Spinal cord (tissue), 10 donors: ENCODE results near the gene USP10. TPM values are rescaled to one million over a fixed set of nuclear protein-coding genes. Genes with fewer than 3 reads are reported as not detected.
A peak's percentile ranks its signal among the peaks of the same experiment; 100 is the strongest.

Source experiments
- DNase-seq, 6 donors: peaks; one replicate each; pipeline versions ENCODE4 v3.0.0 to v3.0.0-alpha.2; 2013 to 2015; ENCODE audit warnings: low spot score in 6 of 6, low read depth in 4 of 6
- H3K27ac ChIP-seq: one replicate; pipeline ENCODE4 v1.5.1; 2013; ENCODE audit warnings: low read depth, low read length, control low read depth
- H3K27me3 ChIP-seq: one replicate; pipeline ENCODE4 v1.6.1; 2013; ENCODE audit warnings: low read length; ENCODE audit not compliant: control insufficient read depth, insufficient read depth
- H3K36me3 ChIP-seq: one replicate; pipeline ENCODE4 v1.6.1; 2013; ENCODE audit warnings: low read length; ENCODE audit not compliant: control insufficient read depth, insufficient read depth
- H3K4me1 ChIP-seq: one replicate; pipeline ENCODE4 v1.6.1; 2013; ENCODE audit warnings: low read length; ENCODE audit not compliant: control insufficient read depth, insufficient read depth
- H3K4me3 ChIP-seq: one replicate; pipeline ENCODE4 v1.5.1; 2013; ENCODE audit warnings: low read depth, low read length, control low read depth
- H3K9me3 ChIP-seq: one replicate; pipeline ENCODE4 v1.6.1; 2013; ENCODE audit warnings: low read length; ENCODE audit not compliant: control insufficient read depth, insufficient read depth
- WGBS: methylation state at CpG from one replicate; pipeline ENCODE4 v1.1.5; 2013; ENCODE audit warnings: missing lambda C conversion rate; ENCODE audit not compliant: insufficient coverage; 5-methylcytosine and 5-hydroxymethylcytosine counted together
- long read RNA-seq, 4 donors: transcript quantifications; one replicate each; lab custom pipeline, GENCODE V29; 2026
- polyA plus RNA-seq, 2 donors: library from polyadenylated mRNA; unstranded; fragments of 120-200 nt; gene quantifications; one replicate each; pipeline ENCODE4 v1.2.1, GENCODE V29; 2013; ENCODE audit not compliant: insufficient read length in 2 of 2
- total RNA-seq, 2 donors: library from RNA; depleted of rRNA in 1 of 2; stranded (reverse); fragments of 120-200 nt in 1 of 2; fragments of >200 nt in 1 of 2; gene quantifications; one replicate each; pipeline versions ENCODE4 v1.2.3 to v1.2.4, GENCODE V29; 2013 to 2014
- donor health status: healthy.

USP10 gene, protein sequence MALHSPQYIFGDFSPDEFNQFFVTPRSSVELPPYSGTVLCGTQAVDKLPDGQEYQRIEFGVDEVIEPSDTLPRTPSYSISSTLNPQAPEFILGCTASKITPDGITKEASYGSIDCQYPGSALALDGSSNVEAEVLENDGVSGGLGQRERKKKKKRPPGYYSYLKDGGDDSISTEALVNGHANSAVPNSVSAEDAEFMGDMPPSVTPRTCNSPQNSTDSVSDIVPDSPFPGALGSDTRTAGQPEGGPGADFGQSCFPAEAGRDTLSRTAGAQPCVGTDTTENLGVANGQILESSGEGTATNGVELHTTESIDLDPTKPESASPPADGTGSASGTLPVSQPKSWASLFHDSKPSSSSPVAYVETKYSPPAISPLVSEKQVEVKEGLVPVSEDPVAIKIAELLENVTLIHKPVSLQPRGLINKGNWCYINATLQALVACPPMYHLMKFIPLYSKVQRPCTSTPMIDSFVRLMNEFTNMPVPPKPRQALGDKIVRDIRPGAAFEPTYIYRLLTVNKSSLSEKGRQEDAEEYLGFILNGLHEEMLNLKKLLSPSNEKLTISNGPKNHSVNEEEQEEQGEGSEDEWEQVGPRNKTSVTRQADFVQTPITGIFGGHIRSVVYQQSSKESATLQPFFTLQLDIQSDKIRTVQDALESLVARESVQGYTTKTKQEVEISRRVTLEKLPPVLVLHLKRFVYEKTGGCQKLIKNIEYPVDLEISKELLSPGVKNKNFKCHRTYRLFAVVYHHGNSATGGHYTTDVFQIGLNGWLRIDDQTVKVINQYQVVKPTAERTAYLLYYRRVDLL
- total RNA-seq (10 to 100 TPM; 41.5 to 47.3 TPM), polyA plus RNA-seq (100 to 1,000 TPM in 1 of 2 donors, 10 to 100 TPM in 1; 93.1 to 108 TPM)
- long read RNA-seq, donor 1, transcript USP10-201 (14 exons, 3,009 nt): major isoform, 17 of 55 reads
- long read RNA-seq, donor 1, partial matches to known transcripts: 36 of 55 reads
- long read RNA-seq, donor 1, other reads (novel, unspliced or antisense): 0 of 55 reads
- long read RNA-seq, donor 2, transcript USP10-201 (14 exons, 3,009 nt): major isoform, 6 of 22 reads
- long read RNA-seq, donor 2, partial matches to known transcripts: 15 of 22 reads
- long read RNA-seq, donor 2, other reads (novel, unspliced or antisense): 0 of 22 reads
- long read RNA-seq, donor 3, transcript USP10-201 (14 exons, 3,009 nt): major isoform, 7 of 28 reads
- long read RNA-seq, donor 3, partial matches to known transcripts: 18 of 28 reads
- long read RNA-seq, donor 3, other reads (novel, unspliced or antisense): 0 of 28 reads
- long read RNA-seq, donor 4, partial matches to known transcripts: 16 of 21 reads
- long read RNA-seq, donor 4, other reads (novel, unspliced or antisense): 0 of 21 reads

- Histone ChIP-seq H3K9me3 (no peaks in the 10 kb centered on the region), H3K27me3 (no peaks in the 10 kb centered on the region), H3K36me3 (no peaks in the 10 kb centered on the region), H3K27ac (no peak within 1 kb of the TSS), H3K4me1 (peaks cover 8% of the 10 kb centered on the region), H3K4me3 (peak within 1 kb of the TSS; percentile 69)
- DNase-seq: peak in 5 of 6 donors; percentile 67 to 95 (median 83)
- WGBS: under 1% methylated on average over 95 of the region's 97 CpGs
Measured at GRCh38 chr16:84699712-84700445, at the start of gene USP10. Gene USP10 (plus strand): TSS chr16:84700000. CDS start chr16:84700091, 91 bp downstream.

- Histone ChIP-seq H3K27ac (no peak overlapping the region), H3K4me1 (peaks cover 17% of the 10 kb centered on the region), H3K4me3 (peak overlapping the region; percentile 0), H3K27me3 (no peaks in the 10 kb centered on the region), H3K9me3 (no peaks in the 10 kb centered on the region), H3K36me3 (peaks cover 30% of the 10 kb centered on the region)
- DNase-seq: no peak
- WGBS: no CpG with 5 or more reads among the region's 20 CpGs
Measured at GRCh38 chr16:84650062-84650991, 49.5 kb upstream of the USP10 start.

DNA sequence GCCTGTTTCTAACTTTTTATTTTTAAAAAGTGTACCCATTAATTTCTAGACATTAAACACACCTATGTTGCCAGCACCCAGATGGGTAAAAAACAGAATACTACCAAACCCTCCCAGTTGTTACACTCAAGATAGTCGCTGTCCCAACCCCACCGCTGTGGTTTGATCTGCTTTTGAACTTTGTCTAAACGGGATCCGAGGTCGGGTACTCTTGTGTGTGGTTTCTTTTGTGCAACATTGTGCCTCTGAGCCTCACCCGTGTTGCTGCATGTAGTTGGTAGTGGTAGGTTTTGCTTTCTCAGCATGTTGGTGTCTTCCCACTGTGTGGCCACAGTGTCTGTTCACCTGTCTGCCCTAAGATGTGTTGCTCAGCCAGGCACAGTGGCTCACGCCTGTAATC lies 47.2 kb upstream of the USP10 start:
- Histone ChIP-seq H3K36me3 (peaks cover 42% of the 10 kb centered on the region), H3K4me1 (peaks cover 13% of the 10 kb centered on the region), H3K27ac (no peak overlapping the region), H3K27me3 (no peaks in the 10 kb centered on the region), H3K9me3 (no peaks in the 10 kb centered on the region), H3K4me3 (no peak overlapping the region)
- no peak for DNase-seq
- WGBS: 79% methylated on average over 4 of the region's 7 CpGs

DNA sequence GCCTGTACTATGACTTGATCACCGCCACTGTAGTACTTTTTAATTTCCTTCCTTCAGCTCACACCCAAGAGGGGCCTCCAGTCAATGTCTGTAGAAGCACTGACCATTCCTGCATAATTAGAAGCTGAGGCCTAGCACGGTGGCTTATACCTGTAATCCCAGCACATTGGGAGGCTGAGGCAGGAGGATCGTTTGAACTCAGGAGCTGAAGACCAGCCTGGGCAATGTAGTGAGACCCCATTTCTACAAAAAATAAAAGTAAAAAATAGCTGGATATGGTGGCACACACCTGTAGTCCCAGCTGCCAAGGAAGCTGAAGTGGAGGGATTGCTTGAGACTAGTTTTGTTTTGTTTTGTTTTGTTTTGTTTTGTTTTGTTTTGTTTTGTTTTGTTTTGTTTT lies 45.6 kb upstream of the USP10 start:
- Histone ChIP-seq H3K36me3 (peaks cover 57% of the 10 kb centered on the region), H3K4me3 (no peak overlapping the region), H3K27me3 (no peaks in the 10 kb centered on the region), H3K4me1 (peaks cover 8% of the 10 kb centered on the region), H3K9me3 (no peaks in the 10 kb centered on the region), H3K27ac (no peak overlapping the region)
- 90% methylated on average over 3 of the region's 3 CpGs for WGBS
- no peak for DNase-seq

DNA sequence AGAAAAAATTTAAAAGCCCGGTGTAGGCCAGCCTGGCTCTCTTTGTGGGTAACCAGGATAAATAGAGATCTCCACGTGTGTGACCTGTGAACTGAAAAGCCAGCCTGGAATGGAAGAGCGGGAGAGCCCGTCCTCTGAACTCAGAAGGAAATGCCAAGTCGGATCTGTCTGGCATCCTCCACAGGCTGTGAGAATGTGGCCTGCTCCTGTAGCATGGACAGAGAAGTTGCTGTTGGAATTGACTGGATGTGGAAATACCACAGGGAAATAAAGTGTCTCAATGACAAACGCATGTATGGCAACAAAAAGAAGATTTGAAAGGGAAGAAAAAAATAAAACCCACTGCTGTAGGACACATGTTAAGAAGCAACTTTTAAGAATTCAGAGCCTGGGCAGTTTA lies 44.8 kb upstream of the USP10 start:
- DNase-seq: no peak
- Histone ChIP-seq H3K4me3 (no peak overlapping the region), H3K4me1 (peaks cover 3% of the 10 kb centered on the region), H3K36me3 (peaks cover 63% of the 10 kb centered on the region), H3K27me3 (no peaks in the 10 kb centered on the region), H3K9me3 (no peaks in the 10 kb centered on the region), H3K27ac (no peak overlapping the region)
- WGBS: 63% methylated on average over 5 of the region's 6 CpGs

GRCh38 chr16:84656649-84657048 lies 43.2 kb upstream of the USP10 start:
- Histone ChIP-seq H3K27me3 (no peaks in the 10 kb centered on the region), H3K4me1 (no peaks in the 10 kb centered on the region), H3K27ac (no peak overlapping the region), H3K36me3 (peaks cover 79% of the 10 kb centered on the region), H3K9me3 (no peaks in the 10 kb centered on the region), H3K4me3 (no peak overlapping the region)
- 95% methylated on average over 21 of the region's 22 CpGs for WGBS
- no peak for DNase-seq

GRCh38 chr16:84657229-84657837 lies 42.5 kb upstream of the USP10 start:
- no peaks in the 10 kb centered on the region for H3K4me1 ChIP-seq
- DNase-seq: no peak
- no peaks in the 10 kb centered on the region for H3K9me3 ChIP-seq
- 98% methylated on average over 50 of the region's 50 CpGs for WGBS
- peaks cover 86% of the 10 kb centered on the region for H3K36me3 ChIP-seq
- H3K27ac ChIP-seq: no peak overlapping the region
- no peak overlapping the region for H3K4me3 ChIP-seq
- no peaks in the 10 kb centered on the region for H3K27me3 ChIP-seq

DNA sequence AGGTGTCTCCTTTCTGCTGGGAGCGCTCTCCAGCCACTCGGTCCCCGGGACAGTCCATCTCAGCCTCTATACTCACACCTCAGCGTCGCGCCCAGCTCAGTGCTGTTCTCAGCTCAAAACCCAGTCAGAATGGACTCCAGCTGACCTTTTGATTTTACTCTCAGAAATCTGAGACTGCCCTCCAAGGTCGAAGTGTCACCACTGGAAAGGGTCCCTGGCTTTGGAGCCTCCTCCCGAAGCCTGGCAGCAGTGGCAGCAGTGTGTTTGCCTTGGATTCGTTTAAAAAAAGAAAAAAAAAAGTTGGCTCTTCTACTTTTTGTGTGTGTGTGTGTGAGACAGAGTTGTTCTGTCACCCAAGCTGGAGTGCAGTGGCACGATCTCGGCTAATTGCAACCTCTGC lies 41.1 kb upstream of the USP10 start:
- no peak overlapping the region for H3K27ac ChIP-seq

More for the DNA sequence above, 41.1 kb upstream of the USP10 start:
- peaks cover 87% of the 10 kb centered on the region for H3K36me3 ChIP-seq
- H3K27me3 ChIP-seq: no peaks in the 10 kb centered on the region
- 90% methylated on average over 11 of the region's 11 CpGs for WGBS
- H3K4me1 ChIP-seq: no peaks in the 10 kb centered on the region
- H3K9me3 ChIP-seq: no peaks in the 10 kb centered on the region
- H3K4me3 ChIP-seq: no peak overlapping the region
- DNase-seq: no peak
